ENCODE results near the gene PGGHG. TPM values are rescaled to one million over a fixed set of nuclear protein-coding genes. Genes with fewer than 3 reads are reported as not detected.

The PGGHG gene
- total and polyA plus RNA-seq, 10 of the 15 experiments (the other 5 are each of a cell fraction or from before 2014, with no cell fraction given): 0.10 to 8.3 (median 1.8) TPM

DNA sequence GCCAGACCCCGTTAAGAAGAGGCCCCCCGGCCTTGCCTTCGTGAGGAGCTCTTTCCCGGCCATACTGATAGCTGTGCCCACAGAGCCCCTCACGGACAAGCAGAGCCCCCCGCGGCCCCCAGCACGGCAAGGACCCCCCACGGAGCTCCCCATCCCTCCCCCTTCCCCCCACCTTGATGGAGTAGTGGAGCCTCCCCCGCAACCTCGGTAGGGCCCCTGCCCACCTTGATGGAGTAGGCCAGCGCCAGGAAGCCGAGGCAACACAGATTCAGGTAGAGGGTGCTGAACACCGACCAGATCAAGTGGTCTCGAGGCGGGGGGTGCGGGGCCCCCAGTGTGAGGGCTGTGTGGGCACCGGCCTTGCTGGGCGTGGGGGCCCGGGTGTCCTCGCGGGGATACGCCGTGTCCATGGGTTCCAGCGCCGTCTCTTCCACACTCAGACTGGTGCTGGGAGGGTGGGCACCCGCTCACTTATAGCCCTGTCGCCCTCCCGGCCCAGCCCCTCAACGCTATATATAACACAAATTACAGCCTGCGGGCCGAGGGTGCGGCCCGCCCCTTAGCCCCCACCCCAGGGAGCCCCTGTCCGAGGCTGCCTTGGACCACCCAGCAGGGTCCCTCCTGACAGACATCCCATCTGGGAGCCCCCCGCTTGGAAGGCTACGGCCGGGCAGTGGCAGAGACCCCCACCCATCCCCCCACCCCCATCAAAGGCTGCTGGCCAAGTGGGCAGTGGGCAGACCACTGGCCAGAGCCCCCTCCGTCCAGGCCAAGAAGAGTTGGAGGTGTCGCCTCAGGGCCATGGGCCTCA, 10.4 kb downstream of the PGGHG start, which contains the start of gene IFITM5:
Gene IFITM5, minus strand, starts transcription at position 446 of the 811 bp plus-strand sequence. Its CDS starts 36 bp downstream, at position 410.
- Histone ChIP-seq H3K4me3 (no peak within 1 kb of the TSS), H3K27ac (ENCODE audit: control insufficient read depth, insufficient read depth) (no peak within 1 kb of the TSS), H3K4me2 (ENCODE audit: control insufficient read depth, insufficient read depth) (no peak within 1 kb of the TSS), H3K79me2 (ENCODE audit: control insufficient read depth, insufficient read depth, low read length) (no peaks in the 10 kb centered on the region), H3K9me3 (replicated peaks; ENCODE audit: control insufficient read depth, insufficient read depth, low read length) (no peaks in the 10 kb centered on the region), H3K9ac (ENCODE audit: control insufficient read depth, insufficient read depth, low read length) (no peak within 1 kb of the TSS), H3K4me1 (ENCODE audit: control insufficient read depth, insufficient read depth, low read length) (peaks cover 15% of the 10 kb centered on the region), H4K20me1 (ENCODE audit: control insufficient read depth, insufficient read depth) (no peaks in the 10 kb centered on the region), H3K36me3 (ENCODE audit: control insufficient read depth in 2 of 2, insufficient read depth in 2 of 2, low read length in 1 of 2) (no peaks in the 10 kb centered on the region), H3K27me3 (replicated peaks in 1 of 2; ENCODE audit: control insufficient read depth in 2 of 2, insufficient read depth in 2 of 2, low read length in 1 of 2) (no peaks in the 10 kb centered on the region; a peak in 1 of 4 replicates), H2AFZ (ENCODE audit: control insufficient read depth, low read depth, low read length) (no peak within 1 kb of the TSS)
- FAIRE-seq (no peak), DNase-seq (ENCODE audit: low read depth, low spot score) (no peak), ATAC-seq (no peak)
- no TSS peak for BruUV-seq (replicated peaks)
- 70% methylated on average over 31 of the region's 40 CpGs for WGBS (ENCODE audit: insufficient coverage, insufficient replicate concordance, low lambda C conversion rate, missing lambda C conversion rate)
- ChIA-PET CTCF (interaction anchor here (0.7 kb wide), 1 partner anchor 63 kb away, joined by 4 read pairs; no protein-coding TSS in a partner anchor), RAD21 (ENCODE audit: unreplicated experiment) (interaction anchor here (1.0 kb wide), 1 partner anchor 49 kb away, joined by 3 read pairs; no protein-coding TSS in a partner anchor), SMC1A (ENCODE audit: uncharacterized antibody, unreplicated experiment) (no interaction called here), POLR2A (no interaction called here)
- TF ChIP-seq TCF12 (IDR thresholded peaks at IDR 0.05; ENCODE audit: low read depth, low read length): no peak
- no peak for TF ChIP-seq ZNF24 (IDR thresholded peaks at IDR 0.05)
- no peak for TF ChIP-seq RBBP5 (conservative IDR thresholded peaks at IDR 0.05)
- no peak for TF ChIP-seq NR2F1 (conservative IDR thresholded peaks at IDR 0.05)
- no peak for TF ChIP-seq NRF1 (conservative IDR thresholded peaks at IDR 0.05; ENCODE audit: low read depth, low read length)
- no peak for TF ChIP-seq KAT2A (conservative IDR thresholded peaks at IDR 0.05; ENCODE audit: control insufficient read depth, low read depth, low read length)
- TF ChIP-seq, protein P1, sequence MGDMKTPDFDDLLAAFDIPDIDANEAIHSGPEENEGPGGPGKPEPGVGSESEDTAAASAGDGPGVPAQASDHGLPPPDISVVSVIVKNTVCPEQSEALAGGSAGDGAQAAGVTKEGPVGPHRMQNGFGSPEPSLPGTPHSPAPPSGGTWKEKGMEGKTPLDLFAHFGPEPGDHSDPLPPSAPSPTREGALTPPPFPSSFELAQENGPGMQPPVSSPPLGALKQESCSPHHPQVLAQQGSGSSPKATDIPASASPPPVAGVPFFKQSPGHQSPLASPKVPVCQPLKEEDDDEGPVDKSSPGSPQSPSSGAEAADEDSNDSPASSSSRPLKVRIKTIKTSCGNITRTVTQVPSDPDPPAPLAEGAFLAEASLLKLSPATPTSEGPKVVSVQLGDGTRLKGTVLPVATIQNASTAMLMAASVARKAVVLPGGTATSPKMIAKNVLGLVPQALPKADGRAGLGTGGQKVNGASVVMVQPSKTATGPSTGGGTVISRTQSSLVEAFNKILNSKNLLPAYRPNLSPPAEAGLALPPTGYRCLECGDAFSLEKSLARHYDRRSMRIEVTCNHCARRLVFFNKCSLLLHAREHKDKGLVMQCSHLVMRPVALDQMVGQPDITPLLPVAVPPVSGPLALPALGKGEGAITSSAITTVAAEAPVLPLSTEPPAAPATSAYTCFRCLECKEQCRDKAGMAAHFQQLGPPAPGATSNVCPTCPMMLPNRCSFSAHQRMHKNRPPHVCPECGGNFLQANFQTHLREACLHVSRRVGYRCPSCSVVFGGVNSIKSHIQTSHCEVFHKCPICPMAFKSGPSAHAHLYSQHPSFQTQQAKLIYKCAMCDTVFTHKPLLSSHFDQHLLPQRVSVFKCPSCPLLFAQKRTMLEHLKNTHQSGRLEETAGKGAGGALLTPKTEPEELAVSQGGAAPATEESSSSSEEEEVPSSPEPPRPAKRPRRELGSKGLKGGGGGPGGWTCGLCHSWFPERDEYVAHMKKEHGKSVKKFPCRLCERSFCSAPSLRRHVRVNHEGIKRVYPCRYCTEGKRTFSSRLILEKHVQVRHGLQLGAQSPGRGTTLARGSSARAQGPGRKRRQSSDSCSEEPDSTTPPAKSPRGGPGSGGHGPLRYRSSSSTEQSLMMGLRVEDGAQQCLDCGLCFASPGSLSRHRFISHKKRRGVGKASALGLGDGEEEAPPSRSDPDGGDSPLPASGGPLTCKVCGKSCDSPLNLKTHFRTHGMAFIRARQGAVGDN (IDR thresholded peaks at IDR 0.05): no peak
- TF ChIP-seq ZNF217 (IDR thresholded peaks at IDR 0.05): no peak
- no peak for TF ChIP-seq SIN3A (IDR thresholded peaks at IDR 0.05; ENCODE audit: low read depth, low read length)
- no peak for TF ChIP-seq NR2C2 (IDR thresholded peaks at IDR 0.05; ENCODE audit: borderline replicate concordance, control insufficient read depth, insufficient read length, low read depth)
- no peak for TF ChIP-seq SUPT20H (IDR thresholded peaks at IDR 0.05; ENCODE audit: borderline replicate concordance, control insufficient read depth, low read depth, low read length)
- TF ChIP-seq JUND (IDR thresholded peaks at IDR 0.05; ENCODE audit: low read depth, low read length): no peak
- no peak for TF ChIP-seq POLR2A (IDR thresholded peaks at IDR 0.05; ENCODE audit: low read depth, low read length)
- TF ChIP-seq ATF7 (IDR thresholded peaks at IDR 0.05; ENCODE audit: low read depth): no peak
- no peak for TF ChIP-seq HDAC6 (IDR thresholded peaks at IDR 0.05; ENCODE audit: unreplicated experiment)
- no peak for TF ChIP-seq WRNIP1 (IDR thresholded peaks at IDR 0.05; ENCODE audit: borderline replicate concordance, low read depth, low read length)
- in situ Hi-C loops (cut with MboI) (no loop called here), intact Hi-C loops (cut with micrococcal nuclease; ENCODE audit: unreplicated experiment) (no loop called here)

Data from GM12878 (cell line).